ENCODE results near the gene INTS7. TPM values are rescaled to one million over a fixed set of nuclear protein-coding genes. Genes with fewer than 3 reads are reported as not detected.

INTS7 gene
- total RNA-seq, 2 donors from 2014 or later: 11.0 to 18.5 TPM

- H3K4me1 ChIP-seq: peaks cover 12% of the 10 kb centered on the region
- no peak overlapping the region for H3K4me3 ChIP-seq
- intact Hi-C loops (cut with DNase I): no loop called here
- H3K27ac ChIP-seq: no peak overlapping the region
- H3K9ac ChIP-seq (ENCODE audit: low read depth in 2 of 2, low read length in 2 of 2): no peak overlapping the region
- no peaks in the 10 kb centered on the region for H3K27me3 ChIP-seq
- H3K9me3 ChIP-seq: no peaks in the 10 kb centered on the region
- no peak for DNase-seq
- TF ChIP-seq CTCF (IDR thresholded peaks at IDR 0.05): no peak
- H3K36me3 ChIP-seq: no peaks in the 10 kb centered on the region
Observed at GRCh38 chr1:211915924-211916323, 119.4 kb downstream of the INTS7 start.

GRCh38 chr1:211912844-211913432 is 122.4 kb downstream of the INTS7 start:
- Histone ChIP-seq H3K4me1 (peaks cover 8% of the 10 kb centered on the region), H3K4me3 (no peak overlapping the region), H3K27me3 (no peaks in the 10 kb centered on the region), H3K36me3 (no peaks in the 10 kb centered on the region), H3K9me3 (no peaks in the 10 kb centered on the region), H3K9ac (ENCODE audit: low read depth in 2 of 2, low read length in 2 of 2) (no peak overlapping the region), H3K27ac (no peak overlapping the region)
- no peak for DNase-seq
- no peak for TF ChIP-seq CTCF (IDR thresholded peaks at IDR 0.05)
- intact Hi-C loops (cut with DNase I): no loop called here

GRCh38 chr1:211912038-211912437 is 123.3 kb downstream of the INTS7 start:
- no peak for TF ChIP-seq CTCF (IDR thresholded peaks at IDR 0.05)

GRCh38 chr1:211910913-211911485 is 124.4 kb downstream of the INTS7 start:
- no peak for DNase-seq
- Histone ChIP-seq H3K9ac (ENCODE audit: low read depth in 2 of 2, low read length in 2 of 2) (no peak overlapping the region), H3K9me3 (no peaks in the 10 kb centered on the region), H3K4me1 (peaks cover 5% of the 10 kb centered on the region), H3K36me3 (no peaks in the 10 kb centered on the region), H3K27me3 (no peaks in the 10 kb centered on the region), H3K27ac (peak overlapping the region; percentile 56), H3K4me3 (no peak overlapping the region)
- TF ChIP-seq CTCF (IDR thresholded peaks at IDR 0.05): no peak
- intact Hi-C loops (cut with DNase I): no loop called here

More at GRCh38 chr1:211912038-211912437, 123.3 kb downstream of the INTS7 start:
- H3K4me3 ChIP-seq: no peak overlapping the region
- H3K9ac ChIP-seq (ENCODE audit: low read depth in 2 of 2, low read length in 2 of 2): no peak overlapping the region
- intact Hi-C loops (cut with DNase I): no loop called here
- no peaks in the 10 kb centered on the region for H3K9me3 ChIP-seq
- DNase-seq: no peak
- H3K27ac ChIP-seq: peak overlapping the region; percentile 56
- peaks cover 5% of the 10 kb centered on the region for H3K4me1 ChIP-seq
- no peaks in the 10 kb centered on the region for H3K27me3 ChIP-seq
- H3K36me3 ChIP-seq: no peaks in the 10 kb centered on the region

- no peaks in the 10 kb centered on the region for H3K9me3 ChIP-seq
- H3K27ac ChIP-seq: no peak overlapping the region
- no peak for TF ChIP-seq CTCF (IDR thresholded peaks at IDR 0.05)
- H3K4me1 ChIP-seq: peaks cover 5% of the 10 kb centered on the region
- intact Hi-C loops (cut with DNase I): no loop called here
- DNase-seq: no peak
- H3K36me3 ChIP-seq: no peaks in the 10 kb centered on the region
- no peak overlapping the region for H3K9ac ChIP-seq (ENCODE audit: low read depth in 2 of 2, low read length in 2 of 2)
- H3K27me3 ChIP-seq: no peaks in the 10 kb centered on the region
- H3K4me3 ChIP-seq: no peak overlapping the region
Observed at GRCh38 chr1:211910113-211910884, 125.1 kb downstream of the INTS7 start.

Data from colonic mucosa (tissue), 4 donors.